Spleen (tissue), 11 donors: ENCODE measurements around the gene SMIM35. TPM values are rescaled to one million over a fixed set of nuclear protein-coding genes. Genes with fewer than 3 reads are reported as not detected.
A peak's percentile ranks its signal among the peaks of the same experiment; 100 is the strongest.

Experiments used
- DNase-seq: peaks from one replicate; pipeline ENCODE4 v3.0.0-alpha.2; 2020
- H3K27ac ChIP-seq, 8 donors: fragments of 200-600 bp; sonication (generic) in 7 of 8; 1 replicate in 4 of 8; 2 replicates in 4 of 8; pipeline versions ENCODE4 v1.5.0 to v1.8.0; 2016 to 2021; ENCODE audit warnings: inconsistent platforms in 4 of 8, mild to moderate bottlenecking in 4 of 8, moderate library complexity in 1 of 8
- H3K27me3 ChIP-seq, 7 donors: fragments of 200-600 bp; sonication (generic) in 6 of 7; replicated peaks in 1 of 7; 1 replicate in 4 of 7; 2 replicates in 3 of 7; pipeline versions ENCODE4 v1.5.0 to v1.8.0; 2016 to 2021; ENCODE audit warnings: inconsistent platforms in 3 of 7, mild to moderate bottlenecking in 1 of 7
- H3K36me3 ChIP-seq, 6 donors: fragments of 200-600 bp; sonication (generic) in 5 of 6; 1 replicate in 4 of 6; 2 replicates in 2 of 6; pipeline versions ENCODE4 v1.5.0 to v1.8.0; 2016 to 2021; ENCODE audit warnings: inconsistent platforms in 2 of 6
- H3K4me1 ChIP-seq, 6 donors: fragments of 200-600 bp; sonication (generic) in 5 of 6; 1 replicate in 3 of 6; 2 replicates in 3 of 6; pipeline versions ENCODE4 v1.5.0 to v1.8.0; 2016 to 2021; ENCODE audit warnings: inconsistent platforms in 3 of 6
- H3K4me3 ChIP-seq, 8 donors: fragments of 200-600 bp; sonication (generic) in 7 of 8; 1 replicate in 4 of 8; 2 replicates in 4 of 8; pipeline versions ENCODE4 v1.5.0 to v1.8.0; 2016 to 2021; ENCODE audit warnings: inconsistent platforms in 4 of 8, mild to moderate bottlenecking in 4 of 8, moderate library complexity in 2 of 8
- H3K9me3 ChIP-seq, 8 donors: fragments of 200-600 bp; sonication (generic) in 7 of 8; 1 replicate in 4 of 8; 2 replicates in 4 of 8; pipeline versions ENCODE4 v1.5.0 to v1.8.0; 2016 to 2021; ENCODE audit warnings: inconsistent platforms in 4 of 8
- CTCF ChIP-seq, 11 experiments: fragments of 200-600 bp in 7 of 11; fragments of 450-650 bp in 4 of 11; sonication (generic) in 4 of 11; IDR thresholded peaks in 8 of 11; conservative IDR thresholded peaks in 3 of 11; 1 replicate in 7 of 11; 2 replicates in 4 of 11; pipeline versions ENCODE4 v1.4.0 to v1.8.0; 2016 to 2021; ENCODE audit warnings: antibody characterized with exemption in 11 of 11, inconsistent platforms in 4 of 11, mild to moderate bottlenecking in 1 of 11
- POLR2A ChIP-seq, 3 donors: fragments of 450-650 bp; IDR thresholded peaks; one replicate each; pipeline ENCODE4 v1.5.1; 2017; ENCODE audit warnings: antibody characterized with exemption in 3 of 3, mild to moderate bottlenecking in 1 of 3
- POLR2AphosphoS5 ChIP-seq, 3 donors: sonication (generic); formaldehyde crosslinking; IDR thresholded peaks; one replicate each; pipeline ENCODE4 v1.5.1; 2017; ENCODE audit warnings: antibody characterized with exemption in 3 of 3
- WGBS, 5 donors: extraction: QIAGEN DNeasy Blood & Tissue Kit in 3 of 5; methylation state at CpG; one replicate each; pipeline versions ENCODE4 v1.1.5 to v1.1.7; 2013 to 2018; 5-methylcytosine and 5-hydroxymethylcytosine counted together
- intact Hi-C: fragments of 100-400 bp; cut with DNase I; formaldehyde crosslinking; loops from one replicate; pipeline ENCODE4 v1.15.0; 2023; ENCODE audit warnings: low total_unique reads
- polyA plus RNA-seq, 3 donors: library from polyadenylated mRNA; stranded (reverse); fragments of 200-250 nt; gene quantifications; one replicate each; pipeline ENCODE4 v1.2.1, GENCODE V29; 2013
- total RNA-seq, 7 donors: library from RNA; depleted of rRNA in 3 of 7; stranded (reverse); fragments of >200 nt in 3 of 7; fragmentation: NEBNext Ultra II Directional in 4 of 7; extraction: Animal tissue kit (Norgen Biotek cat#: 25700) in 4 of 7; gene quantifications; one replicate each; pipeline versions ENCODE4 v1.1.0 to v1.2.1, GENCODE V29; 2016 to 2021
- donor health status: healthy with polysubstance abuse.
- donor health status: DM: no; HTN: no; CAD: no; lungs with moderate emphysema.
- donor health status: DM: no; HTN: no; CAD: no.
- donor health status: Bipolar disorder and iron deficiency.
- donor health status: healthy.
- donor health status: DM: no; HTN: no; CAD: no.
- donor health status: DM: yes; HTN: yes; CAD: no.

SMIM35 gene
- total and polyA plus RNA-seq, 10 donors = 0.16 to 1.3 (median 0.39) TPM

GRCh38 chr11:117970400-117971024 lies 116.3 kb downstream of the SMIM35 start:
- Histone ChIP-seq H3K4me1 (peaks cover 9 to 68% (median 45%) of the 10 kb centered on the region in 6 donors), H3K4me3 (no peak overlapping the region), H3K27me3 (no peaks in the 10 kb centered on the region), H3K36me3 (no peaks in the 10 kb centered on the region), H3K27ac (peak overlapping the region in 4 of 8 donors; percentile 15 to 62 (median 30)), H3K9me3 (no peaks in the 10 kb centered on the region)
- TF ChIP-seq POLR2AphosphoS5 (IDR thresholded peaks at IDR 0.05) = peak in 1 of 3 donors; percentile 47
- no peak for TF ChIP-seq POLR2A (IDR thresholded peaks at IDR 0.05)
- peak; percentile 66 for DNase-seq
- intact Hi-C loops = no loop called here
- WGBS, 5 donors = 40 to 51% (median 42%) methylated on average over 4 of the region's 4 CpGs

GRCh38 chr11:117969160-117969991 lies 117.4 kb downstream of the SMIM35 start:
- TF ChIP-seq CTCF (IDR thresholded peaks at IDR 0.05 in 8 of 11, conservative IDR thresholded peaks at IDR 0.05 in 3 of 11) (no peak), POLR2A (IDR thresholded peaks at IDR 0.05) (no peak), POLR2AphosphoS5 (IDR thresholded peaks at IDR 0.05) (no peak)
- Histone ChIP-seq H3K36me3 (no peaks in the 10 kb centered on the region), H3K4me3 (no peak overlapping the region), H3K9me3 (no peaks in the 10 kb centered on the region), H3K27ac (peak overlapping the region in 1 of 8 donors; percentile 32), H3K4me1 (peaks cover 9 to 59% (median 40%) of the 10 kb centered on the region in 6 donors), H3K27me3 (no peaks in the 10 kb centered on the region)
- intact Hi-C loops = no loop called here
- DNase-seq = no peak
- WGBS, 5 donors = 89 to 94% (median 90%) methylated on average over 5 of the region's 5 CpGs

- no peak for DNase-seq
Observed at GRCh38 chr11:117966908-117967307, 119.9 kb downstream of the SMIM35 start.

GRCh38 chr11:117962826-117963225 lies 123.9 kb downstream of the SMIM35 start:
- intact Hi-C loops = no loop called here
- Histone ChIP-seq H3K4me3 (no peak overlapping the region), H3K4me1 (peaks cover 0 to 23% (median 2%) of the 10 kb centered on the region in 6 donors), H3K27me3 (no peaks in the 10 kb centered on the region), H3K36me3 (no peaks in the 10 kb centered on the region), H3K27ac (no peak overlapping the region), H3K9me3 (peaks cover 0 to 20% (median 13%) of the 10 kb centered on the region in 8 donors)
- DNase-seq = no peak
- WGBS, 5 donors = 88 to 94% (median 90%) methylated on average over 3 of the region's 3 CpGs
- no peak for TF ChIP-seq POLR2A (IDR thresholded peaks at IDR 0.05)
- no peak for TF ChIP-seq CTCF (IDR thresholded peaks at IDR 0.05 in 8 of 11, conservative IDR thresholded peaks at IDR 0.05 in 3 of 11)
- no peak for TF ChIP-seq POLR2AphosphoS5 (IDR thresholded peaks at IDR 0.05)

More at GRCh38 chr11:117966908-117967307, 119.9 kb downstream of the SMIM35 start:
- H3K4me3 ChIP-seq = no peak overlapping the region
- 73 to 87% (median 78%) methylated on average over 8 of the region's 8 CpGs for WGBS, 5 donors
- H3K36me3 ChIP-seq = no peaks in the 10 kb centered on the region
- no peak for TF ChIP-seq POLR2AphosphoS5 (IDR thresholded peaks at IDR 0.05)
- TF ChIP-seq CTCF (IDR thresholded peaks at IDR 0.05 in 8 of 11, conservative IDR thresholded peaks at IDR 0.05 in 3 of 11) = no peak
- no peak for TF ChIP-seq POLR2A (IDR thresholded peaks at IDR 0.05)
- no peaks in the 10 kb centered on the region for H3K27me3 ChIP-seq
- peaks cover 9 to 35% (median 20%) of the 10 kb centered on the region in 6 donors for H3K4me1 ChIP-seq
- H3K9me3 ChIP-seq = no peaks in the 10 kb centered on the region
- no peak overlapping the region for H3K27ac ChIP-seq
- intact Hi-C loops = no loop called here
